GM12874 (cell line): Measurements from ENCODE around the gene TYSND1.

Source experiments
- TF ChIP-seq, protein P1 (sequence below): IDR thresholded peaks from 2 replicates; pipeline ENCODE4 v1.5.1; 2011; ENCODE audit warnings: low read depth, mild to moderate bottlenecking, control low read depth, low read length, moderate library complexity; ENCODE audit not compliant: insufficient read depth

Gene TYSND1

DNA sequence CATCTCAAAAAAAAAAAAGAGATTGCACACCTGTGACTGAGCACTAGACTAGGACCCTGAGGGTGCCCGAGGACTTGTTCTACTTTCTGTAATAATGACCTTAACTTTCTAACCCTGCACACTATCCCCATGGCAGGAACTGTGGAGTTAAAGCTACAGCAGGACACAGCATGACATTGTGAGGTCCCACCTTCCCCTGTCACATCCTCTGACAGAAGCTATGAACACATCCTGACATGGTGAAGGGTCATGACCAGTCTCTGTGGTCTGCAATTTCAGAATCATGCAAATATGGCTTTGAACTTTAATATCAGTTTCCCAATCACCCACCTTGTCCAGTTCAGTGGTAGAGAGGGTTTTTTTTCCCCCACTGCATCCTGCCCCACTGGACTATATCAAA is 42.3 kb upstream of the TYSND1 start:
- TF ChIP-seq, protein P1, sequence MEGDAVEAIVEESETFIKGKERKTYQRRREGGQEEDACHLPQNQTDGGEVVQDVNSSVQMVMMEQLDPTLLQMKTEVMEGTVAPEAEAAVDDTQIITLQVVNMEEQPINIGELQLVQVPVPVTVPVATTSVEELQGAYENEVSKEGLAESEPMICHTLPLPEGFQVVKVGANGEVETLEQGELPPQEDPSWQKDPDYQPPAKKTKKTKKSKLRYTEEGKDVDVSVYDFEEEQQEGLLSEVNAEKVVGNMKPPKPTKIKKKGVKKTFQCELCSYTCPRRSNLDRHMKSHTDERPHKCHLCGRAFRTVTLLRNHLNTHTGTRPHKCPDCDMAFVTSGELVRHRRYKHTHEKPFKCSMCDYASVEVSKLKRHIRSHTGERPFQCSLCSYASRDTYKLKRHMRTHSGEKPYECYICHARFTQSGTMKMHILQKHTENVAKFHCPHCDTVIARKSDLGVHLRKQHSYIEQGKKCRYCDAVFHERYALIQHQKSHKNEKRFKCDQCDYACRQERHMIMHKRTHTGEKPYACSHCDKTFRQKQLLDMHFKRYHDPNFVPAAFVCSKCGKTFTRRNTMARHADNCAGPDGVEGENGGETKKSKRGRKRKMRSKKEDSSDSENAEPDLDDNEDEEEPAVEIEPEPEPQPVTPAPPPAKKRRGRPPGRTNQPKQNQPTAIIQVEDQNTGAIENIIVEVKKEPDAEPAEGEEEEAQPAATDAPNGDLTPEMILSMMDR = no peak

DNA sequence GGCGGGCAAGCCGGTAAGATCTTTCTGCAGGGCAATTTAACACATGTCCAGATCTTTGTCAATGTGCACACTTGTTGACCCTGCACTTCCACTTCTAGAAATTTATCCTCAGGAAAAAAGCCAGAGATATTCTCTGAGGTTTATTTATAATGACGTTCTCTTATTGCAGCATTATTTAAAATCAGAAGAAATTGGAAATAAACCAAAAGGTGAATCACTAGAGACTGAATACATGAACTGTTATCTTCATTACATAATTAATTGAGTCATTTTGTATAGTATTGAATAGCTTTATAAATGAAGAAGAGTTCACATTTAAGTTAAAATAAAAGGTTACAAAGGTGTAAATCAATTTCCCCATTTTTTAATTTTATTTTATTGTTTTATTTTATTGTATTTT is 40.1 kb upstream of the TYSND1 start:
- TF ChIP-seq, protein P1 = no peak

DNA sequence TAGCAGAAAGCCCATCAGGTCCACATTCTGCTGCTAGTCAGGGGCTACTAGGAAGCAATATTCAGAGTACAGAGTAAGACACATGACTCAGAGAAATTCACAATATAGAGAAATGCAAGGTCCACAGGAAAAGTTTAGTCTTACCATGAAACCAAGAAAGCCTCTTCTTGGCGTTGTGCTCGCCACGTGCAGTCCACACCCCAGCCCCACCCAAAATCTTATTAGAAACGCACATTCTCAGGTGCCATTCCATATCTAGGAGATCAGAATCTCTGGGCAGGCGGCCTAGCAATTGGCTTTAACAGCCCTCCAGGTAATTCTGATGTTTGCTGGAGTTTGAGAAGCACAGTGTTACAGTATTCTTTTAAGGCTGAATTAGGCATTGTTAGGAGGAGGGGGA is 39.6 kb upstream of the TYSND1 start:
- TF ChIP-seq, protein P1 = no peak

DNA sequence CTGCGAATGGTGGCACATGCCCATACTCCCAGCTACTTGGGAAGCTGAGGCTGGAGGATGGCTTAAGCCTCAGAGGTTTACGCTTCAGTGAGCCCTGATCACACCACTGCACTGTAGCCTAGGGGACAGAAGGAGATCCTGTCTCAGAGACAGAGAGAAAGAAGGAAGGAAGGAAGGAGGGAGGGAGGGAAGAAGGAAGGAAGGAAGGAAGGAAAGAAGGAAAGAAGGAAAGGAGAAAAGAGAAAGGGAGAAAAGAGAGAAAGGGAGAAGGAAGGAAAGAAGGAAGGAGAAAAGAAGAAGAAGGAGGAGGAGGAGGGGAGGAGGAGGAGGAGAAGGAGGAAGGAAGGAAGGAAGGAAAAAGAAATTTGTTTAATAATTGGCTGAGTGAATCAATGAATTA is 36.8 kb upstream of the TYSND1 start:
- TF ChIP-seq, protein P1 = no peak

DNA sequence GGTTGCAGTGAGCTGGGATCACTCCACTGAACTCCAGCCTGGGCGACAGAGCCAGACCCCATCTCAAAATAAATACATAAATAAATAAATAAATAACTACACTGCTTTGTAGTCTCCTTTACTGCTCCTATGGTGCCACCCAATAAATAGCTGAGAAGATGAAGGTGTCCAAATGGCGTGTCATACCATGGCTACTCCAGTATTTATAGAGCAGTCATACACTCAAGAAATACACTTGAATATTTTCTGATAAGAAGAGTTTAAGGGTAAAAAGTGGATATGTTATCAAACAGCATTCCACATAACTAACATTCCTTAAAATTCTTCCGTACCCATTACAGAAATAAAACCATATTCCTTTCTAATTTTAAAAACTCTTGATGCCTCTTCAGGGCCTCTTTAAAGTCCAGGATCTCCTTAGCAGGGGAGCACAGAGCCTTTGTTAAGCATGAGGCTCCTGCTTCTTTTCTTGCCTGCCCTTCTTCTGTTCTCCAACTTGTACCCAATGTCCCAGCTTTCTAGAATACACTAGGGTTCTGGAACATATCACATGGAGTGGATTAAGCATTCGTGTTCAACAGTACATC is 31.7 kb upstream of the TYSND1 start:
- TF ChIP-seq, protein P1 = no peak

DNA sequence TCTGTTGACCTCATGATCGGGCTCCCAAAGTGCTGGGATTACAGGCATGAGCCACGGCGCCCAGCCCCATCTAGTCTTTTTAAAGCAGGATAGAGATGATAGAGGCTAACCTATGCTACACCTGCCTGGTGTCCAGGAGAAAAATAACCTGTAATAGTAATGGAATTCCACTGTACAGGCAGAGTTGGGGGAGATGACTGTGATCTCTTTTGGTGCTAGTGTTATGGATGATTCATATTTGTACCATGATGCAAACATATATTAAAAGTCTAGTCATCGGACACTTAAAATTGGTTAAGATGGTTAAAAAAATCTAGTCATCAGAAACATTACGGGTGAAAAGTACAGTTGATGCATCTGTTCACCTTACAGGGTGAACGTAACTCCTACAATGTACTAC is 29.9 kb upstream of the TYSND1 start:
- TF ChIP-seq, protein P1 = no peak

DNA sequence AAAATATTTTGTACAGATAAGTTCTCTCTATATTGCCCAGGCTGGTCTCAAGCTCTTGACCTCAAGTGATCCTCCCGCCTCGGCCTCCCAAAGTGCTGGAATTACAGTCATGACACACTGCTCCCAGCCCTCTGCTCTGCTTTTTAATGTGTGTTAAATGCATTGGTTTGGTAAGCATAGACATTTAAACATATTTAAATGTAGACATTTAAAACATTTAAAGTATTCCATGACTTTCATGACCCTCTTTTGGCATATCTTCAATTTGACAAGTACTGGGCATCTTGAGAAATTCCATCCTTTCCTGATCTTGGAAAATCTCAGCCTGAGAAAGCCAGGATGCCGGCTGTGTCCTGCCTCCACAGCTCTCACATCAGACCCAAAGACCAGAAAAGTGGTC is 29.0 kb upstream of the TYSND1 start:
- TF ChIP-seq, protein P1 = no peak
